HepG2 (cell line): ENCODE results near the gene PSMC2. TPM values are rescaled to one million over a fixed set of nuclear protein-coding genes. Genes with fewer than 3 reads are reported as not detected.

Source experiments
- AFF4 ChIP-seq: sonication (generic); formaldehyde crosslinking; IDR thresholded peaks from 2 replicates; pipeline ENCODE4 v1.4.0; 2020; ENCODE audit warnings: missing genetic modification reagents
- ARHGAP35 ChIP-seq: sonication (generic); formaldehyde crosslinking; IDR thresholded peaks from 2 replicates; pipeline ENCODE4 v1.9.0; 2022; ENCODE audit warnings: mild to moderate bottlenecking, inconsistent platforms, moderate library complexity, missing genetic modification reagents, borderline replicate concordance
- HMG20B ChIP-seq: conservative IDR thresholded peaks from 2 replicates; pipeline ENCODE4 v1.6.1; 2016; ENCODE audit warnings: missing genetic modification reagents, missing compliant biosample characterization
- KAT2B ChIP-seq: fragments of 150-350 bp; IDR thresholded peaks from 2 replicates; pipeline ENCODE4 v1.6.1; 2014; ENCODE audit warnings: low read depth, low read length, borderline replicate concordance
- KLF12 ChIP-seq: sonication (generic); formaldehyde crosslinking; IDR thresholded peaks from 2 replicates; pipeline ENCODE4 v1.4.0; 2020; ENCODE audit warnings: missing genetic modification reagents, borderline replicate concordance
- MAF1 ChIP-seq: sonication (generic); formaldehyde crosslinking; IDR thresholded peaks from 2 replicates; pipeline ENCODE4 v1.5.0; 2020; ENCODE audit warnings: missing genetic modification reagents, borderline replicate concordance
- NFIC ChIP-seq: IDR thresholded peaks from 2 replicates; pipeline ENCODE4 v1.6.1; 2012; ENCODE audit warnings: mild to moderate bottlenecking, low read length, inconsistent platforms
- NFKB2 ChIP-seq: sonication (generic); formaldehyde crosslinking; IDR thresholded peaks from 2 replicates; pipeline ENCODE4 v1.4.0; 2020; ENCODE audit warnings: missing genetic modification reagents, borderline replicate concordance
- PAXIP1 ChIP-seq: sonication (generic); formaldehyde crosslinking; conservative IDR thresholded peaks from 2 replicates; pipeline ENCODE4 v1.4.0; 2020; ENCODE audit warnings: mild to moderate bottlenecking, missing genetic modification reagents, moderate library complexity
- PHF8 ChIP-seq: sonication (generic); formaldehyde crosslinking; IDR thresholded peaks from 2 replicates; pipeline ENCODE4 v1.5.0; 2020; ENCODE audit warnings: missing genetic modification reagents
- SP4 ChIP-seq: sonication (generic); formaldehyde crosslinking; IDR thresholded peaks from 2 replicates; pipeline ENCODE4 v1.8.1; 2023; ENCODE audit warnings: mild to moderate bottlenecking, missing genetic modification reagents
- SRSF4 ChIP-seq: fragments of 200-400 bp; formaldehyde crosslinking; IDR thresholded peaks from one replicate; pipeline ENCODE4 v1.6.1; 2018; ENCODE audit warnings: mild to moderate bottlenecking, low read depth, low read length, moderate library complexity; ENCODE audit not compliant: poor library complexity, severe bottlenecking
- SSRP1 ChIP-seq: IDR thresholded peaks from 2 replicates; pipeline ENCODE4 v1.6.1; 2016; ENCODE audit warnings: control low read depth
- SYNCRIP ChIP-seq: fragments of 200-400 bp; formaldehyde crosslinking; IDR thresholded peaks from 2 replicates; pipeline ENCODE4 v1.6.1; 2018; ENCODE audit warnings: mild to moderate bottlenecking, low read depth, low read length; ENCODE audit not compliant: insufficient read depth
- ZFP91 ChIP-seq: sonication (generic); formaldehyde crosslinking; IDR thresholded peaks from 2 replicates; pipeline ENCODE4 v1.9.0; 2022; ENCODE audit warnings: missing genetic modification reagents, mild to moderate bottlenecking, borderline replicate concordance
- ZNF468 ChIP-seq: sonication (generic); formaldehyde crosslinking; IDR thresholded peaks from 2 replicates; pipeline ENCODE4 v1.8.0; 2022; ENCODE audit warnings: mild to moderate bottlenecking, moderate library complexity, missing genetic modification reagents
- ZSCAN12 ChIP-seq: sonication (generic); formaldehyde crosslinking; IDR thresholded peaks from 2 replicates; pipeline ENCODE4 v1.9.0; 2021; ENCODE audit warnings: mild to moderate bottlenecking, missing genetic modification reagents
- polyA plus RNA-seq, 8 experiments: library from polyadenylated mRNA; depleted of rRNA in 3 of 8; stranded (reverse) in 7 of 8; unstranded in 1 of 8; fragments of >200 nt; fragmentation: Illumina TruSeq in 4 of 8; extraction: Trizol in 4 of 8; gene quantifications; 2 replicates each; pipeline versions ENCODE4 v1.2.1 to v1.2.3, GENCODE V29; 2011 to 2016; ENCODE audit warnings: low read depth in 4 of 8, missing spikeins in 1 of 8, mixed read lengths in 1 of 8; ENCODE audit not compliant: insufficient read depth in 1 of 8
- total RNA-seq, 5 experiments: library from RNA; depleted of rRNA; stranded (reverse); fragments of >200 nt; fragmentation: Illumina TruSeq; extraction: Trizol; gene quantifications; 2 replicates each; pipeline ENCODE4 v1.2.3, GENCODE V29; 2016; ENCODE audit warnings: low read depth in 1 of 5
- TF ChIP-seq, protein P1 (sequence below): IDR thresholded peaks from 2 replicates; pipeline ENCODE4 v1.6.1; 2016

The PSMC2 gene
- total and polyA plus RNA-seq, 2 of the 13 experiments (the other 11 are each of a cell fraction or from before 2014, with no cell fraction given), result 89.9 to 181 TPM

- TF ChIP-seq PAXIP1 (0 out of 2 replicates have a peak, but pooled peaks have one; percentile 43), SYNCRIP (no peak), HMG20B (CRISPR knock-in tag) (no peak; the same call in 1 of the 2 replicates), SSRP1 (CRISPR knock-in tag) (no peak), NFKB2 (CRISPR knock-in tag) (peak; percentile 94), ZNF468 (CRISPR knock-in tag) (no peak), KLF12 (CRISPR knock-in tag) (peak; percentile 66; the same call in 1 of the 2 replicates), PHF8 (CRISPR knock-in tag) (peak; percentile 85), SP4 (peak; percentile 40; the same call in 1 of the 2 replicates), AFF4 (CRISPR knock-in tag) (no peak), NFIC (no peak), ZFP91 (peak; percentile 88), ARHGAP35 (CRISPR knock-in tag) (peak; percentile 55), SRSF4 (no peak), MAF1 (no peak), ZSCAN12 (CRISPR knock-in tag) (0 out of 2 replicates have a peak, but pooled peaks have one; percentile 65), KAT2B (no peak)
- TF ChIP-seq, protein P1, sequence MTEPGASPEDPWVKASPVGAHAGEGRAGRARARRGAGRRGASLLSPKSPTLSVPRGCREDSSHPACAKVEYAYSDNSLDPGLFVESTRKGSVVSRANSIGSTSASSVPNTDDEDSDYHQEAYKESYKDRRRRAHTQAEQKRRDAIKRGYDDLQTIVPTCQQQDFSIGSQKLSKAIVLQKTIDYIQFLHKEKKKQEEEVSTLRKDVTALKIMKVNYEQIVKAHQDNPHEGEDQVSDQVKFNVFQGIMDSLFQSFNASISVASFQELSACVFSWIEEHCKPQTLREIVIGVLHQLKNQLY (CRISPR knock-in tag), result 0 out of 2 replicates have a peak, but pooled peaks have one; percentile 60
Measured at GRCh38 chr7:103344453-103345149, 2.8 kb upstream of the PSMC2 start, which contains the start of gene DNAJC2 (continued).
